IgD-negative memory B cell (primary cell): ENCODE data around the gene BABAM1. TPM values are rescaled to one million over a fixed set of nuclear protein-coding genes. Genes with fewer than 3 reads are reported as not detected.

Experiments
- H3K27ac Mint-ChIP-seq, 3 donors: one replicate each; pipeline ENCODE4 v1.8.0; 2020 to 2022; ENCODE audit warnings: mild to moderate bottlenecking in 3 of 3, mixed read lengths in 3 of 3, moderate library complexity in 1 of 3
- H3K27me3 Mint-ChIP-seq: one replicate; pipeline ENCODE4 v1.8.0; 2021; ENCODE audit warnings: mixed read lengths
- H3K36me3 Mint-ChIP-seq: one replicate; pipeline ENCODE4 v1.8.0; 2020; ENCODE audit warnings: mild to moderate bottlenecking, mixed read lengths
- H3K4me1 Mint-ChIP-seq, 3 donors: one replicate each; pipeline ENCODE4 v1.8.0; 2020 to 2022; ENCODE audit warnings: mixed read lengths in 3 of 3, mild to moderate bottlenecking in 1 of 3
- H3K4me3 Mint-ChIP-seq, 4 donors: one replicate each; pipeline ENCODE4 v1.8.0; 2020 to 2022; ENCODE audit warnings: mild to moderate bottlenecking in 4 of 4, mixed read lengths in 4 of 4, moderate library complexity in 3 of 4
- H3K9me3 Mint-ChIP-seq, 3 donors: one replicate each; pipeline ENCODE4 v1.8.0; 2020 to 2021; ENCODE audit warnings: mixed read lengths in 3 of 3, mild to moderate bottlenecking in 1 of 3
- polyA plus RNA-seq: library from polyadenylated mRNA; unstranded; fragments of 300-500 nt; fragmentation: Illumina TruSeq; gene quantifications from one replicate; pipeline ENCODE4 v1.2.3, GENCODE V29; 2021

The BABAM1 gene
- polyA plus RNA-seq, 1 donor from 2014 or later, result 115 TPM

- H3K4me1 Mint-ChIP-seq, result peaks cover 6 to 23% (median 21%) of the 10 kb centered on the region in 3 donors
- peak overlapping the region in 3 of 4 donors; percentile 34 to 83 (median 83) for H3K4me3 Mint-ChIP-seq
- H3K27me3 Mint-ChIP-seq, result no peaks in the 10 kb centered on the region
- H3K36me3 Mint-ChIP-seq, result peaks cover 5% of the 10 kb centered on the region
- H3K27ac Mint-ChIP-seq, result no peak overlapping the region
- no peaks in the 10 kb centered on the region for H3K9me3 Mint-ChIP-seq
Measured at GRCh38 chr19:17311455-17312188, 44.4 kb downstream of the BABAM1 start.

GRCh38 chr19:17312189-17313113 is 45.2 kb downstream of the BABAM1 start:
- H3K27ac Mint-ChIP-seq, result no peak overlapping the region
- H3K9me3 Mint-ChIP-seq, result no peaks in the 10 kb centered on the region
- H3K36me3 Mint-ChIP-seq, result peaks cover 9% of the 10 kb centered on the region
- H3K27me3 Mint-ChIP-seq, result no peaks in the 10 kb centered on the region
- H3K4me3 Mint-ChIP-seq, result peak overlapping the region in 1 of 4 donors; percentile 83
- H3K4me1 Mint-ChIP-seq, result peaks cover 6 to 23% (median 20%) of the 10 kb centered on the region in 3 donors

GRCh38 chr19:17314007-17314593 is 46.9 kb downstream of the BABAM1 start:
- Mint-ChIP-seq H3K4me3 (peak overlapping the region in 1 of 4 donors; percentile 32), H3K36me3 (peaks cover 9% of the 10 kb centered on the region), H3K27me3 (no peaks in the 10 kb centered on the region), H3K4me1 (peaks cover 4 to 16% (median 12%) of the 10 kb centered on the region in 3 donors), H3K27ac (no peak overlapping the region), H3K9me3 (no peaks in the 10 kb centered on the region)

- H3K4me1 Mint-ChIP-seq, result no peaks in the 10 kb centered on the region
- H3K36me3 Mint-ChIP-seq, result peaks cover 12% of the 10 kb centered on the region
- H3K4me3 Mint-ChIP-seq, result no peak overlapping the region
- no peaks in the 10 kb centered on the region for H3K9me3 Mint-ChIP-seq
- H3K27me3 Mint-ChIP-seq, result no peaks in the 10 kb centered on the region
- no peak overlapping the region for H3K27ac Mint-ChIP-seq
Measured at GRCh38 chr19:17318966-17319365, 51.7 kb downstream of the BABAM1 start.

GRCh38 chr19:17319473-17320238 is 52.4 kb downstream of the BABAM1 start:
- no peak overlapping the region for H3K27ac Mint-ChIP-seq
- H3K4me1 Mint-ChIP-seq, result no peaks in the 10 kb centered on the region
- peaks cover 11% of the 10 kb centered on the region for H3K36me3 Mint-ChIP-seq
- H3K4me3 Mint-ChIP-seq, result no peak overlapping the region
- no peaks in the 10 kb centered on the region for H3K9me3 Mint-ChIP-seq
- no peaks in the 10 kb centered on the region for H3K27me3 Mint-ChIP-seq

GRCh38 chr19:17320435-17320834 is 53.2 kb downstream of the BABAM1 start:
- Mint-ChIP-seq H3K4me1 (no peaks in the 10 kb centered on the region), H3K27me3 (no peaks in the 10 kb centered on the region), H3K9me3 (no peaks in the 10 kb centered on the region), H3K4me3 (no peak overlapping the region), H3K36me3 (peaks cover 11% of the 10 kb centered on the region), H3K27ac (no peak overlapping the region)

- no peaks in the 10 kb centered on the region for H3K9me3 Mint-ChIP-seq
- no peak overlapping the region for H3K27ac Mint-ChIP-seq
- peaks cover 5% of the 10 kb centered on the region for H3K36me3 Mint-ChIP-seq
- no peaks in the 10 kb centered on the region for H3K27me3 Mint-ChIP-seq
- H3K4me1 Mint-ChIP-seq, result no peaks in the 10 kb centered on the region
- no peak overlapping the region for H3K4me3 Mint-ChIP-seq
Measured at GRCh38 chr19:17321655-17322489, 54.6 kb downstream of the BABAM1 start.

- peaks cover 0 to 1% (median 0%) of the 10 kb centered on the region in 3 donors for H3K4me1 Mint-ChIP-seq
- H3K9me3 Mint-ChIP-seq, result no peaks in the 10 kb centered on the region
- H3K4me3 Mint-ChIP-seq, result peak overlapping the region in 1 of 4 donors; percentile 49
- H3K27me3 Mint-ChIP-seq, result no peaks in the 10 kb centered on the region
- H3K36me3 Mint-ChIP-seq, result peaks cover 4% of the 10 kb centered on the region
- H3K27ac Mint-ChIP-seq, result no peak overlapping the region
Measured at GRCh38 chr19:17322854-17323253, 55.6 kb downstream of the BABAM1 start.

GRCh38 chr19:17323300-17323963 is 56.2 kb downstream of the BABAM1 start:
- peaks cover 4% of the 10 kb centered on the region for H3K36me3 Mint-ChIP-seq
- peak overlapping the region in 1 of 4 donors; percentile 60 for H3K4me3 Mint-ChIP-seq
- no peak overlapping the region for H3K27ac Mint-ChIP-seq
- no peaks in the 10 kb centered on the region for H3K9me3 Mint-ChIP-seq
- H3K4me1 Mint-ChIP-seq, result peaks cover 0 to 2% (median 0%) of the 10 kb centered on the region in 3 donors
- no peaks in the 10 kb centered on the region for H3K27me3 Mint-ChIP-seq

- H3K4me3 Mint-ChIP-seq, result no peak overlapping the region
- H3K27ac Mint-ChIP-seq, result no peak overlapping the region
- H3K4me1 Mint-ChIP-seq, result peaks cover 0 to 2% (median 0%) of the 10 kb centered on the region in 3 donors
- H3K36me3 Mint-ChIP-seq, result peaks cover 4% of the 10 kb centered on the region
- H3K27me3 Mint-ChIP-seq, result no peaks in the 10 kb centered on the region
- no peaks in the 10 kb centered on the region for H3K9me3 Mint-ChIP-seq
Measured at GRCh38 chr19:17323964-17324332, 56.7 kb downstream of the BABAM1 start.

GRCh38 chr19:17324357-17325114 is 57.3 kb downstream of the BABAM1 start:
- Mint-ChIP-seq H3K4me1 (peaks cover 0 to 2% (median 0%) of the 10 kb centered on the region in 3 donors), H3K9me3 (no peaks in the 10 kb centered on the region), H3K27ac (no peak overlapping the region), H3K36me3 (peaks cover 4% of the 10 kb centered on the region), H3K27me3 (no peaks in the 10 kb centered on the region), H3K4me3 (no peak overlapping the region)

- no peak overlapping the region for H3K4me3 Mint-ChIP-seq
- H3K4me1 Mint-ChIP-seq, result peaks cover 0 to 4% (median 0%) of the 10 kb centered on the region in 3 donors
- peaks cover 4% of the 10 kb centered on the region for H3K36me3 Mint-ChIP-seq
- H3K9me3 Mint-ChIP-seq, result no peaks in the 10 kb centered on the region
- H3K27me3 Mint-ChIP-seq, result peaks cover 3% of the 10 kb centered on the region
- H3K27ac Mint-ChIP-seq, result no peak overlapping the region
Measured at GRCh38 chr19:17325133-17325532, 57.9 kb downstream of the BABAM1 start.
